LNCAP (cell line): Measurements from ENCODE around the gene ABHD2.

Source experiments
- CTCF ChIP-seq: fragments of 450-650 bp; IDR thresholded peaks from 2 replicates; pipeline ENCODE4 v1.5.1; 2017; ENCODE audit warnings: mild to moderate bottlenecking

The ABHD2 gene

GRCh38 chr15:89143503-89144162, 55.4 kb downstream of the ABHD2 start:
- no peak for TF ChIP-seq CTCF

- TF ChIP-seq CTCF = no peak
These were observed 56.2 kb downstream of the ABHD2 start for GRCh38 chr15:89144491-89144890.

- no peak for TF ChIP-seq CTCF
These were observed 58.1 kb downstream of the ABHD2 start for GRCh38 chr15:89146366-89146765.

- TF ChIP-seq CTCF = no peak
These were observed 59.9 kb downstream of the ABHD2 start for GRCh38 chr15:89148126-89148525.

GRCh38 chr15:89149501-89150101, 61.3 kb downstream of the ABHD2 start:
- TF ChIP-seq CTCF = no peak

GRCh38 chr15:89150287-89150686, 62.0 kb downstream of the ABHD2 start:
- no peak for TF ChIP-seq CTCF

- no peak for TF ChIP-seq CTCF
These were observed 62.8 kb downstream of the ABHD2 start for GRCh38 chr15:89150762-89151664.
